Activated T-cell treated with anti-CD3 and anti-CD28 coated beads, Interleukin-2, amount 50 U/mL, for 1 hour (primary cell): ENCODE measurements around the gene LMF2.
A peak's percentile ranks its signal among the peaks of the same experiment; 100 is the strongest.
"Not testable (repeated sequence)": the region's sequence is repeated elsewhere in the genome, so short reads cannot be mapped to it uniquely, and the experiment has no call there.

Experiments
- DNase-seq: peaks from one replicate; pipeline ENCODE4 v3.0.0-alpha.2; 2020

The LMF2 gene

DNA sequence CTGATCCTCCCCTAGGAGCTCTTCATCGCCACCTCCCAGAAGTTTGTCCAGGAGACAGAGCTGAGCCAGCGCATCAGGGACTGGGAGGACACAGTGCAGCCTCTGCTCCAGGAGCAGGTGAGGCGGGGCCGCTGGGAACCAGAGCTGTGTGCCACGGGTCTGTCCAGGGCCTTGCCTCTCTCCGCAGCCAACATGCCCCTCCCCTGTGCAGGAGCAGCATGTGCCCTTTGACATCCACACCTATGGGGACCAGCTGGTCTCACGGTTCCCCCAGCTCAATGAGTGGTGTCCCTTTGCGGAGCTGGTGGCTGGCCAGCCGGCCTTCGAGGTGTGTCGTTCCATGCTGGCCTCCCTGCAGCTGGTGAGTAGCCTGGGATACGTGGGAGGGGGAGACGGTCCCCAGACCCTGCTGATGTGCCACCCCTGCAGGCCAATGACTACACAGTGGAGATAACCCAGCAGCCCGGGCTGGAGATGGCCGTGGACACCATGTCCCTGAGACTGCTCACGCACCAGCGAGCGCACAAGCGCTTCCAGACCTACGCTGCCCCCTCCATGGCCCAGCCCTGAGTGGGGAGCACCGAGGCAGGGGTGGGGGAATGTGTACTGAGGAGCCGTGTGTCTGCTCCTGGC lies 15.4 kb upstream of the LMF2 start:
- no peak for DNase-seq

DNA sequence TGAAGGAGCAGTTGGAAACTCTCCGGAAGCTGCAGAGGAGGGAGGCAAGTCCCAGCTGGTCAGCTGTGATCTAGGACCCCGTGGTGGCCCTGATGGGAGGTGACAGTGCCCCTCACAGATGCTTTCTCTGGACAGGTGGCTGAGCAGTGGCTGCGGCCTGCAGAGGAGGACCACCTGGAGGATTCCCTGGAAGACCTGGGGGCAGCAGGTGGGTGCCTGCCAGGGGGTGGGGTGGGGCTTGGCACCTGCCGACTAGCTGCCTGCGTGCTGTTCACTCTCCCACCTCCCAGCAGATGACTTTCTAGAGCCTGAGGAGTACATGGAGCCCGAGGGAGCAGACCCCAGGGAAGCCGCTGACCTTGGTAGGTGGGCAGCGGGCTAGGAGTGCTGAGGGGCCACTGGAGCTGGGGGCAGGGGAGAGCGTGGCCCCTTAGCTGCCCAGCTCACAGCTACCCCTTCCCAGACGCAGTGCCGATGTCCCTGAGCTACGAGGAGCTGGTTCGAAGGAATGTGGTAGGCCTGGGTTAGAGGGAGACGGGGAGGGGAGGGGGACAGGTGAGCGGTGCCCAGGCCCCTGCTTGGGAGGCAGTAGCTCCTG lies 14.8 kb upstream of the LMF2 start:
- DNase-seq, result no peak

DNA sequence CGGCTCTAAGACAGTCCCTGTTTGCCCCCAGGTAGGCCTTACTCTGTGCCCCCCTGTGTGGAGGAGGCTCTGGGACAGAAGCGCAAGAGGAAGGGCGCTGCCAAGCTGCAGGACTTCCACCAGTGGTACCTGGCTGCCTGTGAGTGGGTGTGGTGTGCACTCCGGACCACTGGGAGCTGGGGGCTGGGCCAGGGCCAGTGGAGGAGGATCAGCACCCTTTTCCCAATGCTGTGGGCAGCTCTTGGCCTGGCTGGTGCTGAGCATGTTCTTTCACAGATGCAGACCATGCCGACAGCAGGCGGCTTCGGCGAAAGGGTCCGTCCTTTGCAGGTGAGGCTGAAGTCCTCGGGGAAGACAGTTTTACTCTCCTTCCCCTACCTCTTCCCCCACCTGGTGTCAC lies 14.2 kb upstream of the LMF2 start:
- DNase-seq, result no peak

DNA sequence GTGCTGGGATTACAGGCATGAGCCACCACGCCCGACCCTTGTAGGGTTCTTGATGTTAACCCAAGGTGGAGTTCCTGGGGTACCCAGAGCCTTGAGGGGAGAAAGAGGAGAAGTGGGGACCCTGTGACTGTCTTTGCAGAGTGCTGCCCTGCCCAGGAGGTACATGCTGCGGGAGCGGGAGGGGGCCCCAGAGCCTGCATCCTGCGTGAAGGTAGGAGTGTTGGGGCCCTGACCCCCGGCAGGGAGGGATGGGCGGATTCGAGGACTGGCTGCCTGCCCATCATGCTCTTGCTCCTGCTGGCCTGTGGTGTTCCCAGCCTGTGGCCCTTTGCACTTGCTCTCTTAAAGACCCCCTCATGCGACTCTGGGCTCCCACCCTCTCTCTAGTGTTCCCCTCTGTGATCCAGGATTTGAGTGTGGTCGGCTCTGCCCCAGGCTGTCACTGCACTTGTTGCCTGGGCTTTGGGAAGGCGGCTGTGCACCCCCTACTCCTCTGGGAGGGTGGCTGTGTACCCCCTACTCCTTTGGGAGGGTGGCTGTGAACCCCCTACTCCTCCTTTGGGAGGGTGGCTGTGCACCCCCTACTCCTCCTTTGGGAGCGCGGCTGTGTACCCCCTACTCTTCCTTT lies 13.4 kb upstream of the LMF2 start:
- DNase-seq, result no peak

DNA sequence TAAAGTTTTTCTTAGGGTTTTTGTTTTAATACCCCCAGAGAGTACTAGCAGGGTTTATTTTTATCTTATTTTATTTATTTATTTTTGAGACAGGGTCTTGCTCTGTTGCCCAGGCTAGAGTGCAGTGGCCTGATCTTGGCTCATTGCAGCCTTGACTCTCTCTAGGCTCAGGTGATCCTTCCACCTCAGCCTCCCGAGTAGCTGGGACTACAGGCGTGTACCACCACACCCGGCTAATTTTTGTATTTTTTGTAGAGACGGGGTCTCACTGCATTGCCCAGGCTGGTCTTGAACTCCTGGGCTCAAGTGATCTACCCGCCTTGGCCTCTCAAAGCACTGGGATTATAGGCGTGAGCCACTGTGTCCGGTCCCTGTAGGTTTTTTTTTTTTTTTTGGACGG lies 12.7 kb upstream of the LMF2 start:
- not testable (repeated sequence) for DNase-seq

DNA sequence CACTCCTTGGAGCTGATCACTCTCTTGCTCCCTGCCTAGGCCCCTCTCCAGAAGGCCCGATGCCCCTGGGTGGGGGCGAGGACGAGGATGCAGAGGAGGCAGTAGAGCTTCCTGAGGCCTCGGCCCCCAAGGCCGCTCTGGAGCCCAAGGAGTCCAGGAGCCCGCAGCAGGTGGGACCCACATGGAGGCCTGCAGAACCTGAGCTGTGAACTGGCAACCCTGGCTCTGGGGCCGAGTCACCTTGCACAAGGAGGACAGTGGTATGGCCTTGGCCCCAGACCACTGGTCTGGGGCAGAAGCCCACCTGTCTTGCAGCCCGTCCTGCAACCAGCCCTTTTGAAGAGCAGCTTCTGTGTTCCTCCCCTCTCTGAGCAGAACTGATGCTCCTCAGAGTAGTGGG lies 11.6 kb upstream of the LMF2 start:
- no peak for DNase-seq

DNA sequence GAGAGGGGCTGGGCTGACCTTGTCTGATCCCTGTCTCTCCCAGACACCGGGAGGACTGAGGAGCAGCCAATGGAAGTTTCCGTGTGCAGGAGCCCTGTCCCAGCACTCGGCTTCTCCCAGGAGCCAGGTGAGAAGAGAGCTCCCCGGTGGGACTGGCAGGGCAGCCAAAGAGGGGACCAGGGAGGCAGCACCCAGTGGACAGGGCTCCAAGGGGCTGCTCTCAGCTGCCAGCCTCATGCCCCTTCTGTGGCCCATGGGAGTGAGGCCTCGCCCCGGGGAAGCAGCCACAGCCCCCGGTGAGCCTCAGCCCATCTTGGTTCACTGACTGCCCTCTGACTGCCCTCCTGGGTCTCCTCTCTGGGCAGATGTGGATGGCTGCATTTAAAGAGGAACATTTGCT lies 11.1 kb upstream of the LMF2 start:
- no peak for DNase-seq

DNA sequence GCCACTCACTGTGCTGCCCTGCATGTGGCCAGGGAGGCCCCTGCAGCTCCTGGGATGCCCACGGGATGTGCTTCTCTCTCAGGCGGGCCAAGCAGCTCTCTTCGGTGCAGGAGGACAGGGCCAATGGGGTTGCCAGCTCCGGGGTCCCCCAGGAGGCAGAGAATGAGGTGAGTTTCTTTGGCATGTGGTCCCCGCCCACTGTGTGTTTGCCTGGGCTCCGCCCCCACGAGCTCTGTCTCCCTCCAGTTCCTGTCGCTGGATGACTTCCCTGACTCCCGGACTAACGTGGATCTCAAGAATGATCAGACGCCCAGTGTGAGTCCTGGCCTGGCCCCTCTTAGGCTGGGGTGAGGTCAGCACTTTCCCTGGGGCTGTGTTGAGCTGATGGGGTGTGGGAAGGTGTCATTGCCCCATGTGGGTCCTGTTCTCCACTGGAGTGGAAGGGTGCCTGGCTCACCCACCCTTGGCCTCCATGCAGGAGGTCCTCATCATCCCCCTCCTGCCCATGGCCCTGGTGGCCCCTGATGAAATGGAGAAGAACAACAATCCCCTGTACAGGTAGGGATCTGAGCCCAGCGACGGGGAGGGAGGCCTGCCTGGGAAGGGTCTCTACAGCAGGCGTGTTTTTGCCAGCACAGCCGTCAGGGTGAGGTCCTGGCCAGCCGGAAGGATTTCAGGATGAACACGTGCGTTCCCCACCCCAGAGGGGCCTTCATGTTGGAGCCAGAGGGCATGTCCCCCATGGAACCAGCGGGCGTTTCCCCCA lies 10.2 kb upstream of the LMF2 start:
- no peak for DNase-seq

DNA sequence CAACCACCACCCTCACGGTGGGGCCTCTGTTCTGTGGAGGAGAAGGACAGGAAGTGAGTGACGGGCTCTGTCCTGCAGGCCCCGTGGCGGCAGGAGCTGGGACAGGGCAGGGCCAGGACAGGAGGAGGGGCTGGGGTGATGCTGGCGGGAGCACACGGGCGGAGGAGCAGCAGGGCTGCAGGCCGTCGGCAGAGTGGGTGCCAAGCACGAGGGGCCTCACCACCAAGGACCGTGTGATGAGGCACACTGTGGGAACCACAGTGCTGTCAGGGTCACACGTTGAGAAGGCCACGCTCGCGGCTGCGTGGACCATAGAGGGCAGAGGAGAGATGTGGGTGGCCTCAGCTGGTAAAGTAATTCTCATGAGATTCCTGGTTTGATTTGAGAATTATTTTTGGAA lies 9.4 kb upstream of the LMF2 start:
- DNase-seq, result no peak

DNA sequence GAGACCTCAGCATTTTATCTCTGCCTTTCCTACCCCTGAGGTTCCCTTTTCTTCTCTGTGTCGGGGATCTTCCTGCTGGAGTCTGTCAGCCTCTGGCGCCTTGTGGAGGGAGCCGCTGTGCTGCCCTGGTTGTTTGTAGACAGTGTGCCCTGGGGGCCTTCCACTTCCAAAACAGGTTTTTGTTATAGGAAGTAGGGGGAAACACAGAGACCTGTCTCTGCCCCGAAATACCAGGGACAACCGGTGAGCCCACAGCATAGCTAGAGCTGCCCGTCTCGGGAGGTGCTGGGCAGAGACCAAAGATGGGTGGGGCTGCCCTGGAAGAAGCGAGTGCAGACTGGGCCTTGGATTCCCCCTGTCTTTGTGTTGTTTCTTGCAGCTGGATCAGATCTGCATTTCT lies 8.6 kb upstream of the LMF2 start:
- DNase-seq, result no peak

DNA sequence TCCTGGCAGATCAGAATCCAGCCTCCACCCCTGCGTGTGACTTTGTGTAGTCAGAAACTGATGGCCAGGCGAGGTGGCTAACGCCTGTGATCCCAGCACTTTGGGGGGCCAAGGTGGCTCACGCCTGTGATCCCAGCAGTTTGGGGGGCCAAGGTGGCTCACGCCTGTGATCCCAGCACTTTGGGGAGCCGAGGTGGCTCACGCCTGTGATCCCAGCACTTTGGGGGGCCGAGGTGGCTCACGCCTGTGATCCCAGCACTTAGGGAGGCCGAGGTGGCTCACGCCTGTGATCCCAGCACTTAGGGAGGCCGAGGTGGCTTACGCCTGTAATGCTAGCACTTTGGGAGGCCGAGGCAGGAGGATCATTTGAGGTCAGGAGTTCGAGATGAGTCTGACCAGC lies 5.7 kb upstream of the LMF2 start:
- DNase-seq, result no peak

DNA sequence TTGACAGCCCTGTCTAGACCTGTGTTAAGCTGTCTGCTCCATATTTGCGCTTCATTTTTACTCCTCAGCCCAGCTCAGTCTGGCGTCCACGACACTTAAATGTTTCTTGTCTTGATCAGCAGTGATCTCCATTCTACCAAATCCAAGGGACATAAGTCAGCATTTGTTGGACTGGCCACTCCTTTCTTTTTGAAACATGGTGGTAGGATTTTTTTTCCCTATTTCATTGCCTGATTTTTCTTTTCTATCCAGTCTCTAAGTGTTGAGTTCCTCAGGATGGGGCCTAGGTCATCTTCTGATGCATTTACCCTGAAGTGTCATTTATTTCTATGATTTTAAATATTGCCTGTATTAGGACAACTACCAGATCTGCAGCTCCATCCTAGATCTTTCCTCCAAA lies 1.4 kb upstream of the LMF2 start:
- no peak for DNase-seq

DNA sequence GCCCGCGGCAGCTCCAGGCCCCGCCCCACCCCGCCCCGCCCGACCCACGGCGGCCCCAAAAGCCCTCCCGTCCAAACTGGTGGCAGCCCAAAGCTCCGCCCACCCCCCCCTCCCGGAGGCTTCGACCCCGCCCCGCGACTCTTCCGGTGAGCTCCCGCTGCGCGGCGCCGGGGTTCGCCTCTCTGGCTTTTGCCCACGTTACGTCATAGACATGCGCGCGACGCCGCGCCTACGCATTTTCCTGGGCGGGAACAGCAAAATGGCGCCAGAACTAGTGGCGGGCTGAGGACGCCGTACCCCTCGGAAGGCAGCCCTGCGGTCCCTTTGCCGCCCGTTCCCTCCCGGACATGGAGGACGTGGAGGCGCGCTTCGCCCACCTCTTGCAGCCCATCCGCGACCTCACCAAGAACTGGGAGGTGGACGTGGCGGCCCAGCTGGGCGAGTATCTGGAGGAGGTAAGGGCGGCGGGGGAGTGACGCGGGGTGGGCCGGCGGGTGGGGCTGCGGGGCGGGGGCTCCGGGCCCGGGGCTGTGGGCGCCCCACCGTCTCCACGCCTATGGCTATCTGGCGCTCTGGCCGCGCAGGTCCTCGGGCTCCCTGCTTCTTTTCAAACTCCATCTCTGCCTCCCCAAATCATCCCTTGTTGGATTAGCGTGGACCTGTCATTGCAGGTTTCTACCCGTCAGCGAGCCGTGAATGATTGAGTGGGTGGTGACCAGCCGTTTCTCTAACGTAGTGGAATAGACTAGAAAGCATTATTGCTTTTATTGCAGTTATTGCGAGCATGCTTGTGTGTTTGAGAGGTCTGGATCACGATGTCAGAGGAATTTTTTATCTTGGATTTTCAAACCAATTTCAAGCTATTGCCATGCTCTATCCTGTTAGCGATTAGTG lies 736 bp upstream of the LMF2 start, which contains the start of gene NCAPH2:
Gene NCAPH2, plus strand, starts transcription at position 234 of the 894 bp plus-strand sequence. Its CDS starts 114 bp downstream, at position 348.
- DNase-seq, result peak; percentile 99

DNA sequence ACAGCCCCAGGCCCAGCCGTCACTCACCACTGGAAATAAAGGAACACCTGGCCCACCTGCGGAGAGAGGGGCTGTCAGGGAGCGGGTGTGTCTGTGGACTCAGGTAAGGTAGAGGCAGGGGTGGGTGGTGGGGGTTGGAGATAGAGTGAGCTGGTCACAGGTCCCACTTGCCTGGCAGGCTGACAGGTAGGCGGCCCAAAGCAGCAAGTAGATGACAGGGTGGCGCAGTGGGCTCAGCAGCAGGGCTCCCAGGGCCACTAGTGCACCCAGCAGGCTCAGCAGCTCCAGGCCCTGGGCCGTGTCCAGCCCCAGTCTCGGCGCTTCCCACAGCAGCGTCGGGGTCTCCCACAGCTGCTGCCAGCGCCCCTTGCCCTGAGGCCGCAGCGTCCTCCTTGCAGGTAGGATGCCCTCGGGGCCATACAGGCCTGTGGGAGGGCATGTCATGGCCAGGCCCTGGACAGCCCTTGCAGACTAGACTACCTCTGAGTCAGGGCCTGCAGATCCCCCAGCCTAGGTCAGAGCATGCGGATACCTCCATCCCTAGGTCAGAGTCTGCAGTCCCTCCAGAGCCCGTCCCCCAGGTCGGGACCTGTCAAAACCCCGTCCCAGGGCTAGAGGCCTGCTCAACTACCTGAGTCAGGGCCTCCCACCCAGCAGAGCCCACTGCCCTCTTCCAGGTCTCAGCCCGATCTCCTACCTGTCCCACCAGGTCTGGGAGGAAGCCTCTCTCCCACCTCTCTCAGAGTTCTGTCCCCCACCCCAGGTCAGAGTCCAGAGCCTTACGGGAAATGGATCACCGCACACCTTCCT lies 686 bp downstream of the LMF2 start:
- DNase-seq, result no peak

DNA sequence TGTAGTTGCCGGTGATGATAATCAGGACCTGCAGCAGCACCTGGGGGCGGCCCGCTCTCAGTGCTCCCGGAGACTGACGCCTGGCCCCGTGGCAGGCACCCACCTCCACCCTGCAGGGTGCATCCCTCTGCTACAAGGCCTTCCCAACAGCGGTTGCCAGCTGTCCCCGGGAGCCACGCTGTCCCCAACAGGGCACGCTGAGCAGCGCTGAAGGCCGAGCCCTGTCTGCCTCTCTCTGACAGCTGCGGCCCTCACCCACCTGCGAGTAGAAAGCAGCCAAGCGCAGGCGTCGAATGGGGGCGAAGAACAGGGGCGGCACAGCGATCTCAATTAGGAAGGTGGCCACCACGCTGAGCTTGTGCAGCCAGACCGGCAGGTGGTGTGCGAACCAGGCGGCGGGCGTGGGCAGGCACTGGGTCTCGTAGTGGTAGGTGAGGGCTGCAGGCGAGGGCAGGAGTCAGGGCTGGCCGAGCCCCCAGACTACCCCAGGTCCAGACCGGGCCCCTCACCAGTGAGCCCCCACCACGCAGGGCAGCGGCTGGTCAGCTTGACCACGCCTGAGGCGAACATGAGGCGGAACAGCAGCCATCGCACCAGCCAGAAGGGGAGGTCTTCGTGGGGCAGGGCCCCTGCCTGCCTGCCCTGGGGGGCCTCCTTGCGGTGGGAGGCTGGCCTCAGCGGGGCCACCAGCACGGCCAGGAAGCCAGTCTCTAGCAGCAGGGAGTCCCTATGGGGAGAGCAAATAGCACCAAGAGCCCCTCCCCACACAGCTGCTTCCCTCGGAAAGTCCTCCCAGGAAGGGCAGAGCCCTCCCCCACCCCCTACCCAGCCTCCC lies 1.5 kb downstream of the LMF2 start:
- no peak for DNase-seq

DNA sequence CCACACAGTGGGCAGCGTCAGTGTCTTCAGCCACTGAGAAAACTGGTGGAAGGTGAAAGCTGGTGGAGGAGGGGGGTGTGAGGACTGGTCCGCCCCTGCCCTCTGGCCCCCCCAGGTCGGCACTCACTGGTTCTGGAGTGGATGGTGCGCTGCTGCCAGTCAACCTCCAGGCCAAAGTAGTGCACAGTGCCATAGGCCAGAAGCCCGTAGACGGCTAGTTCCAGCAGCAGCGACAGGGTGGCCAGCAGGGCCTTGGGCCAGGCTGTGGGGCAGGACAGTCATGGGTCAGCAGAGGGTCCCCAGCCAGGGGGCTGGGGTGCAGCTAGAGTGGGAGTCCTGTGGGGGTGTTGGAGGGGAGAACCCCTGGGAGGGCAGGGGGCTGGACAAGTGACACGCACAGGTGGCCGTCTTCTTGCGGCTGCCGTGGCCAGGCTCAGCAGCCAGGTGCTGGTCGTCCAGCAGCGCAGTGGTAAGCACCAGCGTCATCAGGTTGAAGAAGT lies 2.2 kb downstream of the LMF2 start:
- no peak for DNase-seq

DNA sequence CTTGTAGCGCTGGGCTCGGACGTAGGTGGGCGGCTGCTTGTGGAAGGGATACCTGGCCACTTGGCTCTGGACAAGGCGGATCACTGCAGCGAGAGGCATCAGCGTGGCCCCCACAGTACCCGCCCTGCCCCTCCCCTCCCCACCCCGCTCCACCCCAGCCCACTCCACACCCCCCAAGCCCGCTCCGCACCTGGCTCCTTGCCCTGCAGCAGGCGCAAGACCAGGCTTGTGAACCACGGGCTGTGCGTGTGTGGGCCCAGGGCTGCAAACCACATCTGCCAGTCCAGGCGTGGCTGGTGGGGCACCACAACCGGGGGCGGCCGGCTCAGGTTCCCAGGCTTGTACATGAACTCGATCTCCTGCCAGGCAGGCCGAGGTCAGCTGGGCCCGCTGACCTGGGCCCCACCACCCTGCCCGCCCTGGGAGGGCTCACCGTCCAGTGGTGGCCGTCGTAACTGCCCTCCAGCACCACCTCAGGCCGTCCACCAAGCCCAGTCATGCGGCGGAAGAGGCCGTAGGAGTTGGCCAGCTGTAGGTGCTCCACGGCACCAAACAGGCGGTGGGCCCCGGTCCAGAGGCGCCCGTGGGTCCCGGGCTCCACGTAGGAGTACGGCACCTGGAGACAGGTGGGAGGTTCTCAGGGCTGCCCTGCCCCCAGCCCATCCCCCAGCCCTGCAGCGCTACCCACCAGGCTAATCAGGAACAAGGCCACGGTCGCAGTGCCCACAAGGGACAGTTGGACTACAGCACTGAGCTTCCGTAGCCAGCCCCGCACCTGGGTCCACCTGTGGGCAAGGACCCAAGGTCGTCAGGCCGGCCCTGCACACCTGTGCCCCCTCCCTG lies 2.9 kb downstream of the LMF2 start:
- no peak for DNase-seq

DNA sequence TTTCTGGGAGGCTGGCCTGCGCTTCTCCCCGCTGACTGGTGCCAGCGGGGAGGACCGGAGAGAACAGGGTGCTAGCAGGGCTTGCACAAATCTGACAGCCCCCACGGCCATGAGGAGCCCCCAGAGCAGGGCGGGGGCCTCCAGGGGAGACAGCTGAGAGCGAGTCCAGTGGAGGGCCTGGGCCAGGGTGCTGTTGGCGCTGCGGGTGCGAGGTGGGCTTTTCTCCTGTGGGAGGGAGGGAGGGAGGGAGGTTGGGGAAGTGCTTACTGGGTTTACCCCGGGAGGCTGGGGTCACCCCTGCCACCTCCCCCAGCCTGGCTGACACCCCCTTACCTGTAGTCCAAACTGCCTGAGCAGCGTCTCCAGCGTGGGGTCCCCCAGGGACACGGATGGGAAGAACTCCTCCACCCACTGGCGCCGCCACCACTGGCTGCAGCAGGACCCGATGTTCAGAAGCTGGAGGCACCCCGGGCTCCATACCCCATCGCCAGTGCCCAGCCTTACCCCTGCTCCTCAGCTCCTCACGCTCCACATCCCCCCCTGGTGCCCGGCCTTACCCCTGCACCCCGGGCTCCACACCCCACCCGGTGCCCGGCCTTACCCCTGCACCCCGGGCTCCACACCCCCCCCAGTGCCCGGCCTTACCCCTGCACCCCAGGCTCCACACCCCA lies 3.9 kb downstream of the LMF2 start:
- DNase-seq, result no peak
